ENCODE data around the gene LRP3.

Gene LRP3

DNA sequence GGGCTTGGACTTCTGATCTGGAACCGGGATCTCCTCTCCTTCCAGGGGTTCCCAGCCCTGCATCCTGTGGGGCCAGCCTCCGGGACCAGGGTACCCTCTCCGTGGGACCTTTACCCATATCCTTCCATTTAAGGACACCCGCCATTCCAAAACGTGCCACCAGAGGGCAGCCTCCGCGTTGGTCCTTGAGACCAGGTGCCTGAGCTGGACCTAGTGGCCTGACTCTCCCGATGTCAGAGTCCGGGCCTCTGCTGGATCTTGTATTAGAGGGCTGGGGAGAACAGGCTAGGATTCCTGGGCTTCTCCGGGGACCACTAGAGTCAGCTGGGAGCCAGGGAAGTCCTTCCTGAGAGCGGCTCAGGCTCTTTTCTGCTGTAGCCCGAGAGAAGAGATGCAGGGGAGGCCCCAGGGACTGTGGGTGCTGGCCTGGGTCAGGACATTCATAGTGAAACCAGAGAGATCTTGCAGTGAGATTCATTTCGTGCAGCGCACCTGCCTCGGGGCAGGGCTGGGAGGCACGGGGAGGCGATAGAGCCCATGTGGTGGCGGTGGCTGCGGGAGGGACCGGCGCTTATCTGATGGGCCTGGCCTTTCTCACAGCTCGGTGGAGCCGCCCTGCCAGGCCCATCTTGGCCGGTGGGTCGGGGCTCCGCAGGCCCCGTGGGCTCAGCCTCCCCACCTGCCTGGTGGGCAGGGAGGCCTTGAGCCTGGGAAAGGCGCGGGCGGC lies 41.3 kb downstream of the LRP3 start:
- peak; percentile 68 for DNase-seq (ENCODE audit: low read depth)
- H3K4me3 ChIP-seq (ENCODE audit: low read depth, low read length) = no peak overlapping the region
- TF ChIP-seq POLR2A (IDR thresholded peaks at IDR 0.05; ENCODE audit: extremely low read depth, insufficient read length) (no peak), MYC (IDR thresholded peaks at IDR 0.05; ENCODE audit: low read depth, low read length) (no peak)
- TF ChIP-seq, protein P1, sequence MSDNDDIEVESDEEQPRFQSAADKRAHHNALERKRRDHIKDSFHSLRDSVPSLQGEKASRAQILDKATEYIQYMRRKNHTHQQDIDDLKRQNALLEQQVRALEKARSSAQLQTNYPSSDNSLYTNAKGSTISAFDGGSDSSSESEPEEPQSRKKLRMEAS (IDR thresholded peaks at IDR 0.05; ENCODE audit: low read depth, low read length) = no peak
- TF ChIP-seq, protein P2, sequence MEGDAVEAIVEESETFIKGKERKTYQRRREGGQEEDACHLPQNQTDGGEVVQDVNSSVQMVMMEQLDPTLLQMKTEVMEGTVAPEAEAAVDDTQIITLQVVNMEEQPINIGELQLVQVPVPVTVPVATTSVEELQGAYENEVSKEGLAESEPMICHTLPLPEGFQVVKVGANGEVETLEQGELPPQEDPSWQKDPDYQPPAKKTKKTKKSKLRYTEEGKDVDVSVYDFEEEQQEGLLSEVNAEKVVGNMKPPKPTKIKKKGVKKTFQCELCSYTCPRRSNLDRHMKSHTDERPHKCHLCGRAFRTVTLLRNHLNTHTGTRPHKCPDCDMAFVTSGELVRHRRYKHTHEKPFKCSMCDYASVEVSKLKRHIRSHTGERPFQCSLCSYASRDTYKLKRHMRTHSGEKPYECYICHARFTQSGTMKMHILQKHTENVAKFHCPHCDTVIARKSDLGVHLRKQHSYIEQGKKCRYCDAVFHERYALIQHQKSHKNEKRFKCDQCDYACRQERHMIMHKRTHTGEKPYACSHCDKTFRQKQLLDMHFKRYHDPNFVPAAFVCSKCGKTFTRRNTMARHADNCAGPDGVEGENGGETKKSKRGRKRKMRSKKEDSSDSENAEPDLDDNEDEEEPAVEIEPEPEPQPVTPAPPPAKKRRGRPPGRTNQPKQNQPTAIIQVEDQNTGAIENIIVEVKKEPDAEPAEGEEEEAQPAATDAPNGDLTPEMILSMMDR (IDR thresholded peaks at IDR 0.05; ENCODE audit: low read depth, low read length) = peak; percentile 61

DNA sequence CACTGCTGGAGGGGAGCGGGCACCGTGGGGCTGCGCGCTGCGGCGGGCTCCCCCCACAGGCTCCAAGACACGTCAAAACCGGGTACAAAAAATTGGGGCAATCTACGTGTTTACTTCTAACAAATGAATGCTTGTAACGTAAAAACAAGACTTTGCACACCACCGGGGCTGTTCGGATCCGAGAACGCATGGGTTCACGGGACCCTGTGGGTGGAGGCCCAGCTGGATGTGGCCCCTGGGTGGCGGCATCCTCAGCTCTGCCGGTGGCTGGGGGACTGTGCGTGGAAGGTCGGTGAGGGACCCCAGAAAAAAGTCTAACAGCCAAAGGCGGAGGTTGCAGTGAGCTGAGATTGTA lies 41.8 kb downstream of the LRP3 start:
- no peak overlapping the region for H3K4me3 ChIP-seq (ENCODE audit: low read depth, low read length)
- no peak for DNase-seq (ENCODE audit: low read depth)
- TF ChIP-seq, protein P1 (IDR thresholded peaks at IDR 0.05; ENCODE audit: low read depth, low read length) = no peak
- no peak for TF ChIP-seq MYC (IDR thresholded peaks at IDR 0.05; ENCODE audit: low read depth, low read length)
- TF ChIP-seq, protein P2 (IDR thresholded peaks at IDR 0.05; ENCODE audit: low read depth, low read length) = no peak
- no peak for TF ChIP-seq POLR2A (IDR thresholded peaks at IDR 0.05; ENCODE audit: extremely low read depth, insufficient read length)

DNA sequence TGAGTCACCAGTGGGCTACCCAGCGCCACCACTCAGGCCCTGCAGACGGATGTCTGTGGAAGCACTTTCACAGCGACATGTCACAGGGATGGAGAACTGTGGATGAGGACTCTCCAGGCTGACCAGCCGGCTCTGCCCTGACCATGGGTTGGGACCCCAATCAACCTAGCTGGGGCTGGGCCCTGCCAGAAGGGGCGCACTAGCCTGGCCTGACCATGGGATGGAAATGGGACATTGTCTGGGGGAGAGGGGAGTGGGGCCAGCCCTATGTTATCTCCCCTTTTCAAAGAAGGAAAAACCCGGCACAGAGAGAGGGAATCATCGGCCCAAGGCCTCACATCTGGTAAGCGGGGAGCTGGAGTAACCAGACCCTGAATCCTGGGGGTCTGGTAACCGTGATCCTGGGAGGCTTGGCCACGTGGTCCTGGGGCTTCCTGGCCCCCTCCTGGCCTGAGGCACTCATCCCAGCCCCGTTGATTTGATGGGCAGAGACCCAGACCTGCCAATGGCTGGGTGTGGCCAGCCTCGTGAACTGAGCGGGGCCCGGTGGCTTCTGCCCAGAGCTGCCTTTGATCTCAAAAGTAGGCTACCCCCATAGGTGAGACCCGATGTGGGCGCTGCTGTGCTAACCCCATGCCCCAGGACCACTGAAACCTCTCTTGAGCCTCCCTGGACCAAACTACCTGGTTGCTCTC lies 42.7 kb downstream of the LRP3 start:
- no peak overlapping the region for H3K4me3 ChIP-seq (ENCODE audit: low read depth, low read length)
- TF ChIP-seq, protein P1 (IDR thresholded peaks at IDR 0.05; ENCODE audit: low read depth, low read length) = no peak
- TF ChIP-seq, protein P2 (IDR thresholded peaks at IDR 0.05; ENCODE audit: low read depth, low read length) = no peak
- TF ChIP-seq MYC (IDR thresholded peaks at IDR 0.05; ENCODE audit: low read depth, low read length) (no peak), POLR2A (IDR thresholded peaks at IDR 0.05; ENCODE audit: extremely low read depth, insufficient read length) (no peak)
- no peak for DNase-seq (ENCODE audit: low read depth)

DNA sequence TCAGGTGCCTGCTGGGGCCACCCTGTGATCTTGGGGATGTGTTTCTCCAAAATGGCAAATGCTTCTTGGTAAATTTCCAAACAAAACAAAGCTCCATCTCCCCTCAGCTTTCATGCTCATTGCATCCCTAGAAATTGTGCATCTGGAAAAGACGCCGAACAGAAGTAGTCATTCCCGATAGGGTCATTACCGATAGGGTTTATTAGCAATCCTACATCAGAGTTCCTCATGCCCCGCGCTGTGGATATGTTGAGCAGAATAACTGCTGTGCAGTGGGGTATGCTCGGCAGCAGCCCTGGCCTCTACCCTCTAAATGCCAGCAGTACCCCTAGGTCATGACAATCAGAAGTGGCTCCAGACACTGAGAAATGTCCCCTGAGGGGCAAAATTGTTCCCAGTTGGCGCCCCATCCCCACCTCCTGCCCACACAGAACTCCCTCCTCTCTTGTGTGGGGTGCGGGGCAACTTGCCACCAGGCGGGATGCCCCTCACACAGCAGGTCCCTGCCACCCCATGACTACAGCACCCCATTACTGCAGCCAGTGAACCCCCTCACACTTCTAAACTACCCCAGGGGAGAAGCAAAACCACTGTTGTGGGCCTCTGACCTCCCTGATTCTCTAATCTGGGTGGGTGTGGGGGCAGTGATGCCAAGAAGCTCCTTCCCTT lies 44.5 kb downstream of the LRP3 start:
- TF ChIP-seq, protein P1 (IDR thresholded peaks at IDR 0.05; ENCODE audit: low read depth, low read length) = no peak
- no peak for TF ChIP-seq MYC (IDR thresholded peaks at IDR 0.05; ENCODE audit: low read depth, low read length)
- TF ChIP-seq, protein P2 (IDR thresholded peaks at IDR 0.05; ENCODE audit: low read depth, low read length) = no peak
- no peak for TF ChIP-seq POLR2A (IDR thresholded peaks at IDR 0.05; ENCODE audit: extremely low read depth, insufficient read length)
- DNase-seq (ENCODE audit: low read depth) = no peak
- H3K4me3 ChIP-seq (ENCODE audit: low read depth, low read length) = no peak overlapping the region

DNA sequence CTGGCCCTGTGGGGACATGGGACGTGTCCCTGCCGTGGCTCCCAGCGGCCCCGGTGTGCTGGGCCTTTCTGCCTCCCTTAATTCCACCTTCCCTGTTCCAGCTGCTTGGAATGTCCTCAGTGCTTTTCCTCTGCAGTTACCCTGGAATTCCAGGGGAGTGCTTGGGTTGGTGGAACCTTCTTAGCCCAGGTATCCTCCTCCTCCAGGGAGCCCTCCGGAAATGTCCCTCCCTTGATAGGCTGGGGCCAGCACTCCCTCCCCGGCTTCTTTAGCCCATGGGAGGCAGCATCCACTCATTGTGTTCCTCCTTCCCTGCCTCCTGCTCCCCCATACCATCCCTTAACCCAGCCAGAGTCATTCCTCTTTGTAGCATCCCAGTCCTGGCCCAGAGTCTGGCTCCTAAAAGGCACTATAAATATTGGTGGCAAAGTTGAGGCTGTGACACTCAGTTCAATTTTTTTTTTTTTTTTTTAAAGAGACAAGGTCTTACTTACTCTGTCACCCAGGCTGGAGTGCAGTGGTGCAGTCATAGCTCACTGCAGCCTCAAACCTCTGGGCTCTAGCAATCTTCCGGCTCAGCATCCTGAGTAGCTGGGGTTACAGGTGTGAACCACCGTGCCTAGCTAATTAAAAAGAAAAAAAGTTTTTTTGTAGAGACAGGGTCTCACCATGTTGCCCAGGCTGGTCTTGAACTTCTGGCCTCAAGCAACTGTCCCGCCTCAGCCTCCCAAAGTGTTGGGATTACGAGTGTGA lies 45.3 kb downstream of the LRP3 start:
- no peak overlapping the region for H3K4me3 ChIP-seq (ENCODE audit: low read depth, low read length)
- TF ChIP-seq, protein P2 (IDR thresholded peaks at IDR 0.05; ENCODE audit: low read depth, low read length) = no peak
- TF ChIP-seq POLR2A (IDR thresholded peaks at IDR 0.05; ENCODE audit: extremely low read depth, insufficient read length) (no peak), MYC (IDR thresholded peaks at IDR 0.05; ENCODE audit: low read depth, low read length) (no peak)
- TF ChIP-seq, protein P1 (IDR thresholded peaks at IDR 0.05; ENCODE audit: low read depth, low read length) = no peak
- DNase-seq (ENCODE audit: low read depth) = no peak
